Epithelial cell of esophagus (primary cell): ENCODE data around the gene SFRP2.

Source experiments
- DNase-seq: peaks from one replicate; pipeline ENCODE4 v3.0.0; 2010; ENCODE audit warnings: low read depth
- H3K4me3 ChIP-seq: 2 replicates; pipeline ENCODE4 v1.5.1; 2011; ENCODE audit warnings: mild to moderate bottlenecking, low read length, control low read depth
- TF ChIP-seq, protein P1 (sequence below): IDR thresholded peaks from 2 replicates; pipeline ENCODE4 v1.5.1; 2011; ENCODE audit warnings: low read depth, mild to moderate bottlenecking, low read length, control low read depth, inconsistent platforms; ENCODE audit not compliant: insufficient read depth; ENCODE audit errors: missing control alignments

The SFRP2 gene

GRCh38 chr4:153748378-153748777 is 40.5 kb downstream of the SFRP2 start:
- DNase-seq, result peak; percentile 96
- TF ChIP-seq, protein P1, sequence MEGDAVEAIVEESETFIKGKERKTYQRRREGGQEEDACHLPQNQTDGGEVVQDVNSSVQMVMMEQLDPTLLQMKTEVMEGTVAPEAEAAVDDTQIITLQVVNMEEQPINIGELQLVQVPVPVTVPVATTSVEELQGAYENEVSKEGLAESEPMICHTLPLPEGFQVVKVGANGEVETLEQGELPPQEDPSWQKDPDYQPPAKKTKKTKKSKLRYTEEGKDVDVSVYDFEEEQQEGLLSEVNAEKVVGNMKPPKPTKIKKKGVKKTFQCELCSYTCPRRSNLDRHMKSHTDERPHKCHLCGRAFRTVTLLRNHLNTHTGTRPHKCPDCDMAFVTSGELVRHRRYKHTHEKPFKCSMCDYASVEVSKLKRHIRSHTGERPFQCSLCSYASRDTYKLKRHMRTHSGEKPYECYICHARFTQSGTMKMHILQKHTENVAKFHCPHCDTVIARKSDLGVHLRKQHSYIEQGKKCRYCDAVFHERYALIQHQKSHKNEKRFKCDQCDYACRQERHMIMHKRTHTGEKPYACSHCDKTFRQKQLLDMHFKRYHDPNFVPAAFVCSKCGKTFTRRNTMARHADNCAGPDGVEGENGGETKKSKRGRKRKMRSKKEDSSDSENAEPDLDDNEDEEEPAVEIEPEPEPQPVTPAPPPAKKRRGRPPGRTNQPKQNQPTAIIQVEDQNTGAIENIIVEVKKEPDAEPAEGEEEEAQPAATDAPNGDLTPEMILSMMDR, result no peak
- H3K4me3 ChIP-seq, result no peak overlapping the region

DNA sequence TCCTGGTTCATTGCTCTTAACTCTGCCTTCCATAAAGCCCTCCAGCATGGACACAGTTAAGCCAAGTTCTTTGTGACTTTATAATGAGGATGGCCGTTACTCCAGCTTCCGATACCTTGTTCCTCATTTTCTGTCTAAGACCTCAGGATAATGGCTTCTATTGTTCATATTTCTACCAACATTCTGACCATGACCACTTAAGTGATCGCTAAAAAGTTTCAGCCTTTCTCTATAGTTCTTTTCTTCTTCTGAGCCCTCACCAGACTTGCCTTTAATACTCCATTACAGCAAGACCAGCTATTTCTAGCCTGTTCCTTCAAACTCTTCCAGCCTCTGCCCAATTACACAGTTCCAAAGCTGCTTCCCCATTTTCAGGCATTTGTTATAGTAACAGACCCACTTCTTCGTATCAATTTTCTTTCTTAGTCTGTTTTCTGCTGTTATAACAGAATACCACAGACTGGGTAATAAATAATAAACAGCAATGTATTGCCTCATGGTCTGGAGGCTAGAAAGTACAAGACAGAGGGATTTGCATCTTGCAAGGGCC is 41.4 kb downstream of the SFRP2 start:
- TF ChIP-seq, protein P1, result no peak

DNA sequence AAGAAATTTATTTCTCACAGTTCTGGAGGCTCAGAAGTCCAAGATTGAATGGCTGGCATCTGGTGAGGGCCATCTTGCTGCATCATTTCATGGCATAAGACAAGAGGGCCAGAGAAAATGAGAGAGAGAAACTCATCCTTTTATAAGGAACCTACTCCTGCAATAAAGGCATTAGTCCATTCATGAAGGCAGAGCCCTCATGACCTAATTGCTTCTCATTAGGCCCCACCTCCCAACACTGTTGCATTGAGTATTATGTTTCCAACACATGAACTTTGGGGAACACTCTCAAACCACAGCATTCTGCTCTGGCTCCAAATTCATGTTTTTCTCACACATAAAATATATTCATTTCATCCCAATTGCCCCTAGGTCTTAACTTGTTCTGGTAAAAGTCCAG is 43.2 kb downstream of the SFRP2 start:
- H3K4me3 ChIP-seq, result no peak overlapping the region
- DNase-seq, result no peak
- TF ChIP-seq, protein P1, result no peak

More for the DNA sequence above, 41.4 kb downstream of the SFRP2 start:
- H3K4me3 ChIP-seq, result no peak overlapping the region
- no peak for DNase-seq

GRCh38 chr4:153741541-153741940 is 47.3 kb downstream of the SFRP2 start:
- TF ChIP-seq, protein P1, result no peak
- no peak for DNase-seq

GRCh38 chr4:153735906-153736461 is 52.9 kb downstream of the SFRP2 start:
- TF ChIP-seq, protein P1, result no peak
- no peak for DNase-seq
- no peak overlapping the region for H3K4me3 ChIP-seq

More at GRCh38 chr4:153741541-153741940, 47.3 kb downstream of the SFRP2 start:
- no peak overlapping the region for H3K4me3 ChIP-seq

DNA sequence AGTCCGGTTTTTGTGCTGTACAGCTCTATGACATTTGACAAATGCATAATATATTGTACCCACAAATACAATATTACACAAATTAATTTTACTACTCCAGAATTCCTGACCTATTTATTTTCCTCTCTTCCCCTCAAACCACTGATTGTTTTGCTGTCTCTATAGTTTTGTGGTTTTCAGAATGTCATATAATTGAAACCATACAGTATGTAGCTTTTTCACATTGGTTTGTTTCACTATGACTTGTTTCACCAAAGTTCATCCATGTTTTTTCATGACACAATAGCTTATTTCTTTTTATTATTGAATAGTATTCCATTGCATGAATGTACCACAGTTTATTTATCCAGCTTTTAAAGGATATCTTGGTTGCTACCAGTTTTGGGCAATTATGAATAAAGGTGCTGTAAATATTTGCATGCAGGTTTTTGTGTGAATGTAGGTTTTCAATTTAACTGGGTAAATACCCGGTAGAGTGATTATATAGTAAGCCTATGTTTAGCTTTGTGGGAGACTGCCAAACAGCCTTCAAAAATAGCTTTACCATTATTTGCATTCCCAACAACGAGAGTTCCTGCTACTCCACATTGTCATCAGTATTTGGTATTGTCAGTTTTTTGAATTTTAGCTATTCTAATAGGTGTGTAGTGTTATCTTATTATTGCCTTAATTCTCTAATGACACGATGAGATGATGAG is 55.0 kb downstream of the SFRP2 start:
- DNase-seq, result no peak
- TF ChIP-seq, protein P1, result no peak
- no peak overlapping the region for H3K4me3 ChIP-seq
